Heart right ventricle (tissue), 16 donors: ENCODE results near the gene STRIP1. TPM values are rescaled to one million over a fixed set of nuclear protein-coding genes. Genes with fewer than 3 reads are reported as not detected.

Source experiments
- ATAC-seq, 8 donors: fragments of 200-7000 bp; cut with Tn5 transposase; one replicate each; pipeline ENCODE4 v1.9.1; 2020; ENCODE audit warnings: mild to moderate bottlenecking in 8 of 8, moderate library complexity in 8 of 8, moderate number of reproducible peaks in 1 of 8
- DNase-seq, 2 donors: peaks; one replicate each; pipeline ENCODE4 v3.0.0-alpha.2; 2020
- H3K27ac ChIP-seq, 10 donors: fragments of 200-600 bp; sonication (generic) in 2 of 10; one replicate each; pipeline versions ENCODE4 v1.5.0 to v1.8.0; 2020 to 2022; ENCODE audit warnings: mild to moderate bottlenecking in 3 of 10
- H3K27me3 ChIP-seq, 7 donors: fragments of 200-600 bp; one replicate each; pipeline ENCODE4 v1.8.0; 2021 to 2022; ENCODE audit warnings: mild to moderate bottlenecking in 2 of 7
- H3K36me3 ChIP-seq, 9 donors: fragments of 200-600 bp; sonication (generic) in 1 of 9; one replicate each; pipeline versions ENCODE4 v1.5.0 to v1.8.0; 2020 to 2022; ENCODE audit warnings: mild to moderate bottlenecking in 2 of 9
- H3K4me1 ChIP-seq, 9 donors: fragments of 200-600 bp; sonication (generic) in 1 of 9; one replicate each; pipeline versions ENCODE4 v1.5.0 to v1.8.0; 2020 to 2022; ENCODE audit warnings: mild to moderate bottlenecking in 4 of 9
- H3K4me3 ChIP-seq, 10 donors: fragments of 200-600 bp; sonication (generic) in 2 of 10; one replicate each; pipeline versions ENCODE4 v1.5.0 to v1.8.0; 2020 to 2022; ENCODE audit warnings: mild to moderate bottlenecking in 7 of 10, moderate library complexity in 2 of 10
- H3K9me3 ChIP-seq, 11 donors: fragments of 200-600 bp in 10 of 11; sonication (generic) in 2 of 11; one replicate each; pipeline versions ENCODE4 v1.5.0 to v1.8.0; 2013 to 2022; ENCODE audit warnings: mild to moderate bottlenecking in 2 of 11, control low read depth in 1 of 11, moderate library complexity in 1 of 11
- CTCF ChIP-seq, 9 donors: fragments of 200-600 bp; sonication (generic) in 2 of 9; IDR thresholded peaks; one replicate each; pipeline versions ENCODE4 v1.5.0 to v1.8.0; 2021 to 2022; ENCODE audit warnings: antibody characterized with exemption in 9 of 9, mild to moderate bottlenecking in 5 of 9, moderate library complexity in 1 of 9
- WGBS, 2 donors: extraction: QIAGEN DNeasy Blood & Tissue Kit; methylation state at CpG; one replicate each; pipeline ENCODE4 v1.1.7; 2013; ENCODE audit warnings: inconsistent platforms in 1 of 2; 5-methylcytosine and 5-hydroxymethylcytosine counted together
- intact Hi-C, 10 donors: fragments of 100-400 bp; cut with DNase I; formaldehyde crosslinking; loops; one replicate each; pipeline versions ENCODE4 v1.11.1 to v1.14.2; 2022
- polyA plus RNA-seq, 2 donors: library from polyadenylated mRNA; stranded (reverse); fragments of 200-250 nt; gene quantifications; one replicate each; pipeline ENCODE4 v1.2.3, GENCODE V29; 2013
- total RNA-seq, 10 donors: library from RNA; stranded (reverse); fragmentation: NEBNext Ultra II Directional in 3 of 10; extraction: Animal tissue kit (Norgen Biotek cat#: 25700) in 3 of 10; gene quantifications; one replicate each; pipeline versions ENCODE4 v1.2.1 to v1.2.4, GENCODE V29; 2021 to 2023
- donor health status: Arrhythmogenic right ventricular cardiomyopathy.
- donor health status: ischemic (EF 13 %, LVEDD 7.1; RV severe dilation, severe dysfunction).
- donor health status: healthy with polysubstance abuse.
- donor health status: DM: no; HTN: yes; CAD: no.
- donor health status: DM: no; HTN: no; CAD: no.
- donor health status: ischemic (EF 25% LVEDD 6.9; RV normal size, moderate dysfunction).
- donor health status: ischemic (EF 25% LVEDD 5.7; RV mildly dilated, moderate dysfunction).
- donor health status: healthy.
- donor health status: DM: yes; HTN: yes; CAD: no.
- donor health status: Ischemic cardiomyopathy.
- donor health status: ischemic (EF 35%, LVEDD 5.7; RV mildly dilated, moderate dysfunction).
- donor health status: nonischemic (EF 11% LVEDD 7.7; RV severe dilation, severe dysfunction).
- donor health status: DM: yes; HTN: yes; CAD: no.
- donor health status: PGD.
- donor health status: ischemic (EF 29% LVEDD 5.4; RV normal size, mild dysfunction).
- donor health status: nonischemic (EF 23%, LVEDD 6.1; RV moderate dilation, normal function).

STRIP1 gene
- total and polyA plus RNA-seq, 12 donors = 10.3 to 23.2 (median 18.5) TPM

GRCh38 chr1:110004583-110004982, 29.8 kb upstream of the STRIP1 start:
- intact Hi-C loops = no loop called here
- DNase-seq (no peak), ATAC-seq (no peak)
- Histone ChIP-seq H3K27me3 (no peaks in the 10 kb centered on the region), H3K4me1 (peaks cover 7 to 68% (median 55%) of the 10 kb centered on the region in 9 donors), H3K4me3 (peak overlapping the region in 4 of 10 donors; percentile 7 to 19 (median 10)), H3K9me3 (no peaks in the 10 kb centered on the region), H3K27ac (peak overlapping the region; percentile 49 to 78 (median 67)), H3K36me3 (peaks cover 0 to 12% (median 7%) of the 10 kb centered on the region in 9 donors)
- TF ChIP-seq CTCF (IDR thresholded peaks at IDR 0.05) = no peak
- WGBS, 2 donors = 52 to 67% methylated on average over 1 of the region's 1 CpG

GRCh38 chr1:110005971-110006370, 28.5 kb upstream of the STRIP1 start:
- peak overlapping the region in 6 of 10 donors; percentile 3 to 37 (median 12) for H3K27ac ChIP-seq

GRCh38 chr1:110006516-110006915, 27.9 kb upstream of the STRIP1 start:
- no peaks in the 10 kb centered on the region for H3K9me3 ChIP-seq
- 15 to 21% methylated on average over 1 of the region's 1 CpG for WGBS, 2 donors
- DNase-seq = no peak
- peaks cover 0 to 31% (median 22%) of the 10 kb centered on the region in 9 donors for H3K36me3 ChIP-seq
- H3K27ac ChIP-seq = peak overlapping the region in 4 of 10 donors; percentile 3 to 37 (median 24)
- no peaks in the 10 kb centered on the region for H3K27me3 ChIP-seq
- no peak for TF ChIP-seq CTCF (IDR thresholded peaks at IDR 0.05)
- peaks cover 7 to 68% (median 55%) of the 10 kb centered on the region in 9 donors for H3K4me1 ChIP-seq
- peak in 1 of 8 donors; percentile 10 for ATAC-seq
- intact Hi-C loops = no loop called here
- H3K4me3 ChIP-seq = no peak overlapping the region

More at GRCh38 chr1:110005971-110006370, 28.5 kb upstream of the STRIP1 start:
- no peak for ATAC-seq
- no peak for TF ChIP-seq CTCF (IDR thresholded peaks at IDR 0.05)
- peaks cover 0 to 26% (median 19%) of the 10 kb centered on the region in 9 donors for H3K36me3 ChIP-seq
- no peak overlapping the region for H3K4me3 ChIP-seq
- DNase-seq = no peak
- no peaks in the 10 kb centered on the region for H3K27me3 ChIP-seq
- H3K4me1 ChIP-seq = peaks cover 7 to 68% (median 55%) of the 10 kb centered on the region in 9 donors
- intact Hi-C loops = no loop called here
- H3K9me3 ChIP-seq = no peaks in the 10 kb centered on the region

- DNase-seq = no peak
- Histone ChIP-seq H3K27ac (peak overlapping the region in 2 of 10 donors; percentile 13 to 19), H3K27me3 (no peaks in the 10 kb centered on the region), H3K36me3 (peaks cover 0 to 39% (median 23%) of the 10 kb centered on the region in 9 donors), H3K4me3 (no peak overlapping the region), H3K9me3 (no peaks in the 10 kb centered on the region), H3K4me1 (peaks cover 7 to 64% (median 55%) of the 10 kb centered on the region in 9 donors)
- 70 to 75% methylated on average over 4 of the region's 4 CpGs for WGBS, 2 donors
- ATAC-seq = peak in 3 of 8 donors; percentile 42 to 55 (median 53)
- intact Hi-C loops = no loop called here
- TF ChIP-seq CTCF (IDR thresholded peaks at IDR 0.05) = no peak
Observed at GRCh38 chr1:110007046-110007830, 27.2 kb upstream of the STRIP1 start.
